ENCODE results near the gene C10orf120. TPM values are rescaled to one million over a fixed set of nuclear protein-coding genes. Genes with fewer than 3 reads are reported as not detected.
A peak's percentile ranks its signal among the peaks of the same experiment; 100 is the strongest.

Gene C10orf120
- total and polyA plus RNA-seq, 5 donors: not detected

GRCh38 chr10:122674781-122675180, 24.9 kb downstream of the C10orf120 start:
- ATAC-seq (peak; percentile 61 to 80), DNase-seq (peak; percentile 61 to 72 (median 71))
- Histone ChIP-seq H3K27me3 (ENCODE audit: control insufficient read depth, insufficient read depth) (no peaks in the 10 kb centered on the region), H3K4me3 (ENCODE audit: low read length) (no peak overlapping the region), H3K27ac (ENCODE audit: low read length) (no peak overlapping the region), H3K9me3 (ENCODE audit: control insufficient read depth, low read length) (no peaks in the 10 kb centered on the region), H3K4me1 (ENCODE audit: control insufficient read depth, insufficient read depth, low read length) (no peaks in the 10 kb centered on the region)
- intact Hi-C loops (cut with DNase I): no loop called here
- 37% methylated on average over 8 of the region's 8 CpGs for WGBS

DNA sequence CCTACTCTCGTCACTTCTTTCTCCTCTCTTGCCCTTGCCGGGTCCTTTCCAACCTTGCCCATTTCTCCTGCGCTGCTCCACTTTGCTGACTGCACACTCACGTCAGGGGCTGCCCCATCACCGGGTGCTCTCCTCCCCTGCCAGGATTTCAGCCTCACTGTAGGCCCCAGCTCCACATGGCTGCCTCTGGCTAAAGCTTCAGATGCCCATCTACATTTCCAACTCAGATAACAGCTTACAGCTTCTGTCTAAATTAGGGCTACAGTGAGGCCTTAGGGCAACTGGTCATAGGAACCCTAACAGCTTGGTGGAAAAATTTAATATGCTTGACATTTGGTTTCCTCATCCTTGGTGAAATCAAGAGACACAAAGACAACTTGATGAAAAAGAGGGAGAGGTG, 25.9 kb downstream of the C10orf120 start:
- Histone ChIP-seq H3K9me3 (ENCODE audit: control insufficient read depth, low read length) (no peaks in the 10 kb centered on the region), H3K4me3 (ENCODE audit: low read length) (no peak overlapping the region), H3K4me1 (ENCODE audit: control insufficient read depth, insufficient read depth, low read length) (no peaks in the 10 kb centered on the region), H3K27ac (ENCODE audit: low read length) (no peak overlapping the region), H3K27me3 (ENCODE audit: control insufficient read depth, insufficient read depth) (no peaks in the 10 kb centered on the region)
- WGBS: 75% methylated on average over 5 of the region's 5 CpGs
- intact Hi-C loops (cut with DNase I): no loop called here
- no peak for DNase-seq
- ATAC-seq: peak in 1 of 2 donors; percentile 14

GRCh38 chr10:122673269-122673668, 26.4 kb downstream of the C10orf120 start:
- 54% methylated on average over 6 of the region's 6 CpGs for WGBS
- no peak for DNase-seq
- H3K4me1 ChIP-seq (ENCODE audit: control insufficient read depth, insufficient read depth, low read length): no peaks in the 10 kb centered on the region
- H3K27ac ChIP-seq (ENCODE audit: low read length): no peak overlapping the region
- H3K9me3 ChIP-seq (ENCODE audit: control insufficient read depth, low read length): no peaks in the 10 kb centered on the region
- intact Hi-C loops (cut with DNase I): no loop called here
- ATAC-seq: no peak
- no peak overlapping the region for H3K4me3 ChIP-seq (ENCODE audit: low read length)
- no peaks in the 10 kb centered on the region for H3K27me3 ChIP-seq (ENCODE audit: control insufficient read depth, insufficient read depth)

DNA sequence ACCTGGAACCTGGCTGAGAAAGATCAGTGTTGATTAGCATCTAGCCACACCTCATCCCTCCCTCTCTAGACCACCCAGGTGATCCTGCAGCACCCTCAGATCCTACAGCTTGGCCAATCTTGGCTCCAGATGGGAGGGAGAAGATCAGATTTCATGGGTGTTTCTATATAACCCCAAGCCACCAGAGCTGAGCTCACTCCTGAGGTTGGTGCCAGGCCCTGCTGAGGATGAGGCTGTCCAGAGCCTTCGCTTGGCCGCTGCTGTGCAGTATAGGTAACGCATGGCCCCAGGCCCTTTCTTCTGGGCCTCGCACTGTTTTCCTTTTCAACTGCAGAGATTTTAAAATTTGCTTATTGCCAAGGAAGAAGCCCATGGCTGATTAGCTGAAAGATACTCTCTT, 27.0 kb downstream of the C10orf120 start:
- Histone ChIP-seq H3K27me3 (ENCODE audit: control insufficient read depth, insufficient read depth) (no peaks in the 10 kb centered on the region), H3K4me3 (ENCODE audit: low read length) (no peak overlapping the region), H3K4me1 (ENCODE audit: control insufficient read depth, insufficient read depth, low read length) (no peaks in the 10 kb centered on the region), H3K9me3 (ENCODE audit: control insufficient read depth, low read length) (no peaks in the 10 kb centered on the region), H3K27ac (ENCODE audit: low read length) (no peak overlapping the region)
- intact Hi-C loops (cut with DNase I): no loop called here
- ATAC-seq: no peak
- 89% methylated on average over 4 of the region's 4 CpGs for WGBS
- DNase-seq: no peak

DNA sequence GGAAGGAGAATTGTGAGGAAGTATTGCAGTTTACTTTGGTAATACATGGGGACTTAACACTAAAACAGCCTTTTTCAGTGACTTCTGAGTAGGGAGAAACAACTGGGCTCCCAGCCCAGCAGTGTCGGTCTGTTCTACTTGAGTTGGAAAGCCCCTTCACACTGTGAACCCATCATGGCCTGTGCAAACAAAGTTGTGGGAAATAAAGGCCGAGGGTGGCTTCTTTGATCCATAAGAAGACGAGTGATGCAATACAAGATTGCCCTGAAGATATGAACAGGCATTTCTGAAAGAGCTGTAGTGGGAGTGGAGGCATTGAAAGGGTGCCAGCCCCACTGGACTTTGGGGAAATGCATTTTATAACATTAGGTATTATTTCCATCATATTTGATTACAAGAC, 28.3 kb downstream of the C10orf120 start:
- DNase-seq: no peak
- Histone ChIP-seq H3K4me1 (ENCODE audit: control insufficient read depth, insufficient read depth, low read length) (no peaks in the 10 kb centered on the region), H3K27ac (ENCODE audit: low read length) (no peak overlapping the region), H3K4me3 (ENCODE audit: low read length) (no peak overlapping the region), H3K27me3 (ENCODE audit: control insufficient read depth, insufficient read depth) (no peaks in the 10 kb centered on the region), H3K9me3 (ENCODE audit: control insufficient read depth, low read length) (no peaks in the 10 kb centered on the region)
- ATAC-seq: no peak
- 42% methylated on average over 3 of the region's 3 CpGs for WGBS
- intact Hi-C loops (cut with DNase I): no loop called here

GRCh38 chr10:122669842-122670241, 29.8 kb downstream of the C10orf120 start:
- Histone ChIP-seq H3K4me1 (ENCODE audit: control insufficient read depth, insufficient read depth, low read length) (no peaks in the 10 kb centered on the region), H3K27ac (ENCODE audit: low read length) (no peak overlapping the region), H3K27me3 (ENCODE audit: control insufficient read depth, insufficient read depth) (no peaks in the 10 kb centered on the region), H3K9me3 (ENCODE audit: control insufficient read depth, low read length) (no peaks in the 10 kb centered on the region), H3K4me3 (ENCODE audit: low read length) (no peak overlapping the region)
- ATAC-seq (no peak), DNase-seq (no peak)
- intact Hi-C loops (cut with DNase I): no loop called here
- WGBS: 79% methylated on average over 2 of the region's 2 CpGs

DNA sequence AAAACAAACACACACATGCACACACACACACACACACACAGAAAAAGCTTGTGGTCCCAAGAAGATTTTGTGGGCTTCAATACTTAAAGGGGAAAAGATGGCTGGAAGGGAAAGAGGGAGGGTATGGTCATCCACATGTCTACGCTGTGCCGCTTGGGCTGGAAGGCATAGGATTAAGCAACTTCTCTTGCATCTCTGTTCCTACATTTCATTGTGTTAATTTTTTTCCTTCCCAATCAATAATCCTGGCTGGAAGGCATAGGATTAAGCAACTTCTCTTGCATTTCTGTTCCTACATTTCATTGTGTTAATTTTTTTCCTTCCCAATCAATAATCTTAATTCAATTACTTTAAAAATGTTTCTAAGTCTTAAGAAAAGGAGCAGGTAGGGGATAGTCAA, 30.6 kb downstream of the C10orf120 start:
- intact Hi-C loops (cut with DNase I): no loop called here
- no peak for ATAC-seq
- Histone ChIP-seq H3K27me3 (ENCODE audit: control insufficient read depth, insufficient read depth) (no peaks in the 10 kb centered on the region), H3K27ac (ENCODE audit: low read length) (no peak overlapping the region), H3K4me1 (ENCODE audit: control insufficient read depth, insufficient read depth, low read length) (no peaks in the 10 kb centered on the region), H3K4me3 (ENCODE audit: low read length) (no peak overlapping the region), H3K9me3 (ENCODE audit: control insufficient read depth, low read length) (no peaks in the 10 kb centered on the region)
- 94% methylated on average over 2 of the region's 2 CpGs for WGBS
- DNase-seq: no peak

- Histone ChIP-seq H3K4me3 (ENCODE audit: low read length) (no peak overlapping the region), H3K27me3 (ENCODE audit: control insufficient read depth, insufficient read depth) (no peaks in the 10 kb centered on the region), H3K27ac (ENCODE audit: low read length) (no peak overlapping the region), H3K9me3 (ENCODE audit: control insufficient read depth, low read length) (no peaks in the 10 kb centered on the region), H3K4me1 (ENCODE audit: control insufficient read depth, insufficient read depth, low read length) (no peaks in the 10 kb centered on the region)
- DNase-seq (no peak), ATAC-seq (no peak)
- 61% methylated on average over 4 of the region's 4 CpGs for WGBS
- intact Hi-C loops (cut with DNase I): no loop called here
Measured at GRCh38 chr10:122665946-122666345, 33.7 kb downstream of the C10orf120 start.

DNA sequence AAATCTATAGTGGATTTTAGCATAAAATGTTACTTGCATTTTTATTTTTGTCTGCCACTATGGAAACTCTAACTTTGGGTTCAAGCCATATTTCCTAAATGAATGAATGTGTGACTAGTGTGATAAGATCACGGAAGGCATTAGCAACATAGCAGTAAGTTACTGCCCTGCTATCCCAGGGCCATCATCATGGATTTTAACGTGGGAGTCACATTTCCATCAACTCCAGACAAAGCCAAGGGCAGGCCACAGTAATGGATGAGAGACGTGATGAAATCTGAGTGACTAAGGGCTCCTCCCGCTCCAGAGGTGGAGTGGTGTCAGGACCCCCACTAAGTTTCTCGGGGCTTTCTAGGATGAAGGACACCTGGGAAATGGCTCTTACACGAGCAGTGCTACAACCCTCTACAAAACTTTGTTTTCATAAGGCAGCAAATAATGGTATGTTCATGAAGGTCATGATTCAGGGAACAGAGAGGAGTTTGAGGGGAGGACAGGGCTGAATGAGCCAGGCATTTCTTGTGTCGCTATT, 34.3 kb downstream of the C10orf120 start:
- no peaks in the 10 kb centered on the region for H3K27me3 ChIP-seq (ENCODE audit: control insufficient read depth, insufficient read depth)
- no peaks in the 10 kb centered on the region for H3K9me3 ChIP-seq (ENCODE audit: control insufficient read depth, low read length)
- WGBS: 68% methylated on average over 7 of the region's 7 CpGs
- intact Hi-C loops (cut with DNase I): no loop called here
- no peak overlapping the region for H3K27ac ChIP-seq (ENCODE audit: low read length)
- ATAC-seq (no peak), DNase-seq (no peak)
- H3K4me3 ChIP-seq (ENCODE audit: low read length): no peak overlapping the region
- H3K4me1 ChIP-seq (ENCODE audit: control insufficient read depth, insufficient read depth, low read length): no peaks in the 10 kb centered on the region

GRCh38 chr10:122664501-122664900, 35.1 kb downstream of the C10orf120 start:
- no peaks in the 10 kb centered on the region for H3K9me3 ChIP-seq (ENCODE audit: control insufficient read depth, low read length)
- no peaks in the 10 kb centered on the region for H3K4me1 ChIP-seq (ENCODE audit: control insufficient read depth, insufficient read depth, low read length)
- 86% methylated on average over 8 of the region's 8 CpGs for WGBS
- DNase-seq (no peak), ATAC-seq (no peak)
- no peak overlapping the region for H3K27ac ChIP-seq (ENCODE audit: low read length)
- H3K4me3 ChIP-seq (ENCODE audit: low read length): no peak overlapping the region
- no peaks in the 10 kb centered on the region for H3K27me3 ChIP-seq (ENCODE audit: control insufficient read depth, insufficient read depth)
- intact Hi-C loops (cut with DNase I): no loop called here

GRCh38 chr10:122663516-122664130, 36.0 kb downstream of the C10orf120 start:
- Histone ChIP-seq H3K9me3 (ENCODE audit: control insufficient read depth, low read length) (no peaks in the 10 kb centered on the region), H3K4me3 (ENCODE audit: low read length) (no peak overlapping the region), H3K27ac (ENCODE audit: low read length) (no peak overlapping the region), H3K4me1 (ENCODE audit: control insufficient read depth, insufficient read depth, low read length) (no peaks in the 10 kb centered on the region), H3K27me3 (ENCODE audit: control insufficient read depth, insufficient read depth) (no peaks in the 10 kb centered on the region)
- 94% methylated on average over 5 of the region's 5 CpGs for WGBS
- no peak for DNase-seq
- intact Hi-C loops (cut with DNase I): no loop called here
- ATAC-seq: no peak

GRCh38 chr10:122662231-122662630, 37.4 kb downstream of the C10orf120 start:
- Histone ChIP-seq H3K4me3 (ENCODE audit: low read length) (no peak overlapping the region), H3K27me3 (ENCODE audit: control insufficient read depth, insufficient read depth) (no peaks in the 10 kb centered on the region), H3K9me3 (ENCODE audit: control insufficient read depth, low read length) (no peaks in the 10 kb centered on the region), H3K27ac (ENCODE audit: low read length) (no peak overlapping the region), H3K4me1 (ENCODE audit: control insufficient read depth, insufficient read depth, low read length) (no peaks in the 10 kb centered on the region)
- DNase-seq (no peak), ATAC-seq (no peak)
- intact Hi-C loops (cut with DNase I): no loop called here
- WGBS: 73% methylated on average over 6 of the region's 6 CpGs
